Iris pigment epithelial cell (primary cell): ENCODE data around the gene SMIM9.

Experiments
- DNase-seq: peaks from one replicate; pipeline ENCODE4 v3.0.0-alpha.2; 2011; ENCODE audit warnings: low read depth

Gene SMIM9

DNA sequence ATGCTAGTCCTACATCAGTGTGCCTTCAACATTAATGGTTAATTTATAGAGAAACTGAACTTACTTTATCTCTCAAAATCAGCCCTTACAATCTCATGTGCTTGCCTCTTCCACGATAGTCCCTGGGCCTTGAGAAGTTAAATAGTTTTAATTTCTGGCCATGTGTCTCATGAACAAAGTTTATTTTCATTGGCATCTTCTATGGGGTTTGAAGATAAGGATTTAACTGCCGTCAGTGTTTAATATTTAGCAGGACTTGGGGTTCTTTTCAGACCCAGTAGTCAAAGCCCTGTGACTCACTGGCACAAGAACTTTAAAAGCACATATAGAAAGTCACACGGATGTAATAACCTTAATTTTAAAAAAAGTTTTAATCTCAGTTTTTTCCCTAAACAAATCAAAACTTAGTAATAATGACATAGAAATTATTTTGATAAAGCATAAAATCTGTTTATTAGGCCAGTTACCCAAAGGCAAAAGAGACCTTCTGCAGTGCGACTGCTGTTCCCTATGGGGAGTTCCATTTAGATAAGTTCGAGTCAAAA, 19.1 kb downstream of the SMIM9 start:
- peak; percentile 78 for DNase-seq

DNA sequence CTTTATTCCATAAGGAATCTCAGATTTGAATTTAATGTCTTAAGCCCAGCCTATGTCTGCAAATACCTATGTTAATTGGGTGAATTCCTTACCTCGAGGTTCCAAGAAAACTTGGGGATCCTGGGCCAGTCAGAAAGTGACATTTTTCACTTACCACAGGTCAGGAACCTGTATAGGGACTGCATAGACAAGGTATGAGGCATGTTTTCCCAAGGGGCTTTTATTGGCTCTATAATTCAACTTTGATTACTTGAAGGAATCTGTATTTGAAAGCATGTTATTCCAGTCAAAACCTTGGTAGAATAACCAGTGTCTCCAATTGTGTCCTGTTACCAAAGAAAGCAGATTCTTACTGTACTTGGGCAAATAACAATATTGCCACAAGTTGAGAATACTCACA, 20.7 kb downstream of the SMIM9 start:
- no peak for DNase-seq

DNA sequence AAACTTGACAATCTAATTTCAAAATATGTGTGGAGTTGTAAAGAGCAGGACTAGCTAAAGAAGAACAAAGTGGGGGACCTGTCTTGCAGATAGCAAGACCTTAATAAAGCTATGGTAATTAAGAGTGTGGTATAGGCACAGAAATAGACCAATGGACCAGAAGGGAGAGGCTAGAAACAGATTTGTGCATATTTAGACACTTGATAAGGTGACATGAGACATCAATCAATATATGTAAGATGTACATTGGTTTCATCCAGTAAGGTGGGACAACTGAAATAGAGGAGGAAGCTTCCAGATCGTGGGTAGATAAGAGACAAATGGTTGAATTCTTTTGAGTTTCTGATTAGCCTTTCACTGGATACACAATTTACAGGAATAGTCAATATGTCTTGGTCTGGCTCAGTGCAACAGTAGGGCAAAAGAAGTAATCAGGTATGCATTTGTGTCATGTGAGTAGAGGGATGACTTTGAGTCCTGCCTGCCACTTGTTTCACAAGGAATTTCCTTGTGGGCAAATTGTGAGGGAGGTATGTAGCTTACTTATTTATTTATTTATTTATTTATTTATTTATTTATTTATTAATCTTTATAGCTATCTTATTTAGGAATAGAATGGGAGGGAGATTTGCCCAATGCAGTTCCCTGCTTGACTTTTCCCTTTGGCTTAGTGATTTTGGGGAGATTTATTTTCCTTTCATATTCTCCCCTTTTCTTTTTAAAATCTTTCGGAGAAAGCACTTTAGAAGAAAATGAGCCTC, 21.9 kb downstream of the SMIM9 start:
- DNase-seq = no peak

DNA sequence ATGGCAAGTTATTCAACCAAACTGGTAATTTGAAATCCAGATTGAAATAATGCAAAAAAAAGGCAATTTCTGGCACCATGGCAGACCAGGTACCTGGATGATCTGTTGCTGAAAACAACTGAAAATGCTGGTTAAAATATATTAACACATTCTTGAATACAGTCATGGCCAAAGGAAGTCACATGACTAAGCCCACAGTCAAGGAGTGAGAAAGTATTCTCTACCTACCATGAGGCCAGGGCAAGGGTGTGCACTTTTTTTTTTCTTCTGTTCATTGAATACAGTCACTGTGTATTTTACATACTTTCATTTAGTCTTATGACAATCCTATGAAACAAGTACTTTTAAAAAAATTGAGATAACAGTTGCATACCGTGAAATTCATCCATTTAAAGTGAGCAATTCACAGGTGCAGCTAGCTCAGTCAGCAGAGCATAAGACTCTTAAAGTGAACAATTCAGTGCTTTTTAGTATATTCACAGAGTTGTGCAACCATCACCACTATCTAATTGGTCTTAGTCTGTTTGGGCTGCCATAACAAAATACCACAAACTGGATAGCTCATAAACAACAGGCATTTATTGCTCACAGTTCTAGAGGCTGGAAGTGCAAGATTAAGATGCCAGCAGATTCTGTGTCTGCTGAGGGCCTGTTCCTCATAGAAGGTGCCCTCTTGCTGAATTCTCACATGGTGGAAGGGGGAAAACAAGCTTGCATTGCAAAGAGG, 24.4 kb downstream of the SMIM9 start:
- peak; percentile 45 for DNase-seq

DNA sequence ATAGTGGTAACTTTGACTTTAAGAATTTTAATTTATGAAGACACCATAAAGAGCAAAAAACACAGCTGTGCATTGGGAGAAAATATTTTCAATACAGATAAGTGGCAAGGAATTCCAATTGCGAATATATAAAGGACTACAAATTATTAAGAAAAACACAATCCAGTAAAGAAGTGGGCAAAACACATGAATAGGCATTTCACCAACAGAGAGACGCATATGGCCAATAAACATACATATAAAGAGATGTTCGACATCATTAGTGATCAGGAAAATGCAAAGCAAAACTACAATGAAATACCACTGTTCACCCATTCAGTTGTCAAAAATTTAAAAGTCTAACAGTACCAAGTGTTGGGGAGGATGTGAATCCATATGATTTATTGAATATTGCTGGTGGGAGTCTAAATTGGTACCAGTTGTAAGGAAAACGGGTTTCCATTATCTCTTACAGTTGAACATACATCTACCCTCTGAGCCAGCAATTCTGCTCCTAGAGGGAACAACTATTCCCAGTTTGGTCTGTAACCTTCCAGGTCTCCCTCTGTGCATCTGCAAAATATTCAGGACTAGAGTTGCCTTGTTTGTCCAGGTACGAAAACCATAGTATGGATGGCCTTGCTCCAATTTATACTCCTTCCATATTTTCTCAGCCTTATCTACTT, 27.5 kb downstream of the SMIM9 start:
- DNase-seq = no peak

DNA sequence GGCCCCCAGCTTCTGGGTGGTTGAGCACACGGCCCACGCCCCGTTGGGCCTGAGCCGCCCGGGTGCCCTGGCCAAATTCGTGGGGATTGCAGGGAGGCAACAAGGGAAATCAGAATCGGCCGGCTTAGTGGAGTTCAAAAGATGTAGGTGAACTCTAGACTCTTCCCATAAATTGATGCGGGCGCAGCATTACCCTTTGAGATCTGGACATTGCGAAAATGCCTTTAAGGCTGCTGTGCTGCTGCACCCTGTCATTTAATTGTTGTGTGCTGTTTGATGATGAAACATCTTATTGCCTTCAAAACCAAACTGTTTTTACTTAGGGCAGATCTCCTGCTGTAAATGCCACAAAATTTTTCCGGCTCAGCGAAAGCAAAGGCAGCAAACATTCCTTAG, 28.8 kb downstream of the SMIM9 start:
- peak; percentile 48 for DNase-seq

DNA sequence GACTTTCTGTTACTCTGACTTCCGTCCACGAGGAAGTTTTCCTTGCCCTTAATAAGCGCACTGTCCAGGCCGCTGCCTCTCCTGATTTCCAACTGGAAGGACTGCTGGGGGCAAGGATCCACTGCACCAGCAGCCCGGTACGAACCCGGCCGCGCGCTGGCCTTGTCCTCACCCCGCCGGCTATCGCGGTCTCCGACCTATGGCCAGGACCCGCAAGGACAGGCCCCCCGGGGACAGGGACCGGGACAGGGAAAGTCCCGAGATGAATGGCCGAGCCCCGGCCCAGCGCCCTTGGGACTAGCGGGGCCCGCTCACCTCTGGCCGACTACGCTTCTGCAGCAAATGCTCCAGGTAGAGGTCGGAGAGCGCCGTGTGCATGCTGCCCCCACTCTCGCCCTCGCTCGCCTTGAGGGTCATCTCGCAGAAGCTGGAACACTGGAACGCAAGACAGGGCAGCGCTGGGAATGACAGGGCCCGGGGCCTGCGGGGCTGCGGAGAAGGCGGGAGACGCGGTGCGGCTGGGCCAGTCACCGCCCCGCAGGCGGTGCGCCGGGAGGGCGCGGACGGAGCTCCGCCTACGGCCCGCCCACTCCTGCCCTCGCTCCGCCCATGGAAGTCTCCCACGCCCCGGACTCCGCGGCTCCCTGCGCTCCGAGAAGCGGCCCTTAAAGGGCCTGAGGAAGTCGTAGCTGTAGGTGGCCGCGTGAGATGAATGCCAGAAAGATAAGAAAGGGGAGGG, 29.3 kb downstream of the SMIM9 start, which contains the start of gene MPP1:
Gene MPP1, minus strand, starts transcription at position 529 of the 739 bp plus-strand sequence. Its CDS starts 112 bp downstream, at position 417.
- peak; percentile 80 for DNase-seq

DNA sequence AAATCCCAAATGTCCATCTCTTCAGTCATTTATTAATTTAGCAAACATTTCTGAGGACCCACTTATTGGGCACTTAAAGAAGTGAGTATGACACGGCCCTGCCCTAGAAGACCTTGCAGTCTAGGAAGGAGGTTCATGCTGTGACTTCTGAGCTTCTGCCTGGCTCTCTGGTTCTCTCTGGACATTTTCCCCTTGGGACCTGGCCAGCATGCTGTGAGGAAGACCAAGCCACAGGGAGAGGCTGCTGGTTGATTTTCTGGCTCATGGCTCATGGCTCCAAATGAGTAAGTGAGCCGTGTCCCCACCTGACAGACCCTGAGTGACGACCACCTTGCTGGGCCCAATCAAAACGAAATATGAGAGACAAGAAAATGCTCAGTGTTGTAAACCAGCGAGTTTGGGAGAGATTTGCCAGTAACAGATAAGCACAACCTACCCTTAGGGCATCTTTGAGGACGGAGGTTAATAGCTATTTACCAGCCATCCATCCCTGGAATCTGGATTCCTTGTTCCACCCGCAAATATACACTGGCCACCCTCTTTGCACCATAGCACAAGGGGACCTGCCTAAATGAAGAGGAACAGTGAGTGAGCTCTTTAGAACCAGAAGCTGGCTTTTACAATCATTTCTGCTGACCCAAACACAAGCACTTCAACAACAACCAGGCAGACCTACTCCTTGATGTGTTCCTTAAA, 30.1 kb downstream of the SMIM9 start:
- DNase-seq = no peak

DNA sequence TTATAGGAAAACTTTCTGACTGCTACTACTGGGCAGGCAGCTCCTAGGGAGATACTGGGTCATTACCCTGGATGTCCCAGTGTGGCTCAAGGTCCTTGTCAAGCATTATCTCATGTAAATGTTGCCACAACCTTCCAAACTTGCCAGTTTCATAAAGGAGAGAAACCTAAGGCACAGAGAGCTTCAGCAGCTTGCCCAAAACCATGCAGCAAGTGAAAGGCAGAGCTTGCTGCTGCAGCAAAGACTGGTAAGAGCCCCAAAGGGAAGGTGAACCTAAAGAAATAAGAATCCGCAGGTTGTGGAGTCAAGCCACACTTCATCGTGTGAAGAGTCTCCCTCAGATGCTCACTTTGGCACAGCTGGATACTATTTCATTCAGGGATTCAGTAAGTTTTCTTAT, 31.5 kb downstream of the SMIM9 start:
- DNase-seq = no peak

DNA sequence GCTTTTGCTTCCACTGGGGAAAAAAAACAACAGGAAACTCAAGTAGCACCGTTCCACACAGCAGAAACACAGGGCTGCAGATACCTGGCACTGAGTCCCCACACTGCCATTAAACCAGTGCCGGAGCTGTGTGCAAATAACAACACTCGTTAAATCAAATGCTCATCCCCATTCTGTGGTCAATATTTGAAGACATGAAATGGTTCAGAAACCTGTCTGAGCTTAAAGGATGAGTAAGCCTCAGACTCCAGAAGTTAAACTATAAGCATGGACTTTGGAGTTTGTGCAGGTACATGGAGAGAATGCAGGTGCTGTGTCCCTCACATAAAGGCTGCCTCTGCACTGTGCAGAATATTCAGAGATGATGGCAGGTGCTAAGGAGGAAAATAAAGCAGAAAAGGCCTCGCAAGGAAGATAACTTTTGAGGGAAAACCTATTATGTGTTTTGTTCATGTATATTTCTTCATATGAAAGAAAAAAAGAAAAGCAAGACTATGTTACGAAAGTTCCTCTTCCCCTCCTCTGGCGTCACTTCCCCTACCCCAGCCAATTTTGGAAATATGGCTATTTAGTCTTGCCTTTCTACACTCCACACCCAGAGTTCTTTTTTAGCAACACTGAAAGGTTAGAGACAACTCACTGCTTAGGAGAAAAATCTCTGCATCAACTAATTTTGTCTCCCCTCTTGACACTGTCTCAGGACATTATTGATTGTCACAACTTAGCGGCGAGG, 33.8 kb downstream of the SMIM9 start:
- no peak for DNase-seq

DNA sequence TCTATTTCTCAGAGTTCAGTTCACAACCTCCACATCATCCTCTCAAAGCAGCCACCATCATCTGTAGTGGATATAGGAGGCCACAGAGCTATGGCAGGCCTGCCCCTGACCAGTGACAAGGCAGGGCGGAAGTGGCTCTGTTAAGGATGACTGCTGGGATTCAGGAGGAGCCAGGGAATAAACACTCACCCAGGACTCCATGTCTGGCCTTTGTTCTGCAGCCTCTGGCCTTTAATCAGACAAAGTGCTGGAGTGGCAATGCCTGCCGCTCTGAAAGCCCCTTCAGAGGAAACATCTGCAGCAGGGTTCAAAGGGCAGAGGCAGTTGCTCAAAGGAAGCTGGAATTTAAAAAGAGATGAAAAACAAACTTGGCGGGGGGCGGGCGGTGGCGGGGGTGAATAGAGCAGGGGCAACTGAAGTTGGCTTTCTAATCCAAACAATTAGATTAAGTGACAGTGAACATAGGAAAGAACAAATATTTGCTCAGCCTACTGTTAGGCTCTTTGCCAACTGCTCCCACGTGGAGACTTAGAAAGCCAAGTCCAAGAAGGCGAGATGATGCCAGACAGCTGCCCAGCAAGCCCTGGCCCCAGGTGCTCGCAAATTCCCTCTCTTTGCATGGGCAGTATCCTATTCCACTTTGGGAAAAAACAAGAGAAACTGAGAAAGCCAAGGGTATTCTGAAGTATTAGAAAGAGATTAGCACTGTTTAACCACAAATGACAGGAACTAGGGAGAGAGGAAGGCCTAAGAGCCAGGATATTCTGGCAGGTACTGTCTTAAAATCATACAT, 34.7 kb downstream of the SMIM9 start:
- peak; percentile 31 for DNase-seq

DNA sequence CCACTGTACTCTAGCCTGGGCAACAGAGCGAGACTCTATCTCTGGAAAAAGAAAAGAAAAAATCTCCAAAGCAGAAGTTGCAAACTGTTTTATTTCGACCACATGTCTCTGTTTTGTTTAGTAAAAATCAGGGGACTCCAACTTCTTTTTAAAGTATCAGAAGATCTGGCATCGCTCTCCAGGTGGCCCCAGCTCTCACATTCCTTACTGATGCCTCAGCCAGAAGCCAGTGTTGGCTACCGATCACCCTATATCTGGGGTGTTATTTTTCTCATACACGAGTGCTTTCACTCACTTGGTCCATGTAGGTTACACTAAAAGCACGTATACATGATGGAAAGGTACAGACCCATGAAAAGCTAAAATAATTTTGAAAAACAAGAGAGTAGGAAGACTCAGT, 37.5 kb downstream of the SMIM9 start:
- DNase-seq = peak; percentile 34

DNA sequence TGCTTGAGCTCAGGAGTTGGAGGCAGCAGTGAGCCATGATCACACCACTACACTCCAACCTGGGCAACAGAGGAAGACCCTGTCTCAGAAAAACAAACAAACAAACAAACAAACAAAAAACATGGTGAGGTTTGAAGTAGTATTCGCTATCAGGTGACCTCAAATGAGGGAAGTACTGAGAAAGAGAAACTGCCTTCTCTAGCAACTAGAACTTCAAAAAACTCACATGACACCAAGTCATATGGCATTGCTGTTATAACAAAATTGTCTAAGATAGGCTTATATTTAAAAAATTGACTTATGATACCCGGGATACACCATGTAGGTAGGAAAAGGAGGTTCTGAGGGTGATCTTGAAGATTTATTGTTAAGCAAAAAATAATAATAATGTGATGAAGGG, 39.4 kb downstream of the SMIM9 start:
- DNase-seq = no peak

DNA sequence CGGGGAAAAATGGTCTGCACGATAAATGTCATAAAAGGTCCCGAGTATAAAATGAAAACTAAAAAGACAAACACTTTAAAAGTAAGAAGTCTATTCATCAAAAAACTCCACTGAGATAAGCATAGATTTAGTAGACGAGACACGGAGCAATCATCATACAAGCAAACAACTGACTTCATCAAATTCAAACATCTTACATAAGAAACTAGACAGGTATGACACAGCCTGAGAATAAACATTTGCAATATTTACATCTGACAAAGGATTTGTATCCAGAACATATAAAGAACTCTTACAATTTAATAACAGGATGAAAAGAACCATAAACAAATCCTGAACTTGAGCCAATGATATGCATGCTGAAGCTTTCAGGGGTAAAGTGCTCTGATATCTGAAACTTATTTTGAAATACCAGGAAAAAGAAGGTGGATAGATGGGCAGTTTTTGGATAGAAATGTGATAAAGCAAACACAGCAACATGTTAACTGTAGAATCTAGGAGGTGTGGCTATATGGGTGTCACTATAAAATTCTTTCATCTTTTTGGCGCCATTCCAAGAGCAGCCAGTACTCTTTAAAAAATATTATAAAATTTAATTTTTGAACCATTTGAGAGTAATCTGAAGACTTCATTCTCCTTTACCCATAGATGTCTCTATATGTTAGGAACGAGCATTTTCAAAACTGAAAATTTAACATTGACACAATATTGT, 41.2 kb downstream of the SMIM9 start:
- no peak for DNase-seq

DNA sequence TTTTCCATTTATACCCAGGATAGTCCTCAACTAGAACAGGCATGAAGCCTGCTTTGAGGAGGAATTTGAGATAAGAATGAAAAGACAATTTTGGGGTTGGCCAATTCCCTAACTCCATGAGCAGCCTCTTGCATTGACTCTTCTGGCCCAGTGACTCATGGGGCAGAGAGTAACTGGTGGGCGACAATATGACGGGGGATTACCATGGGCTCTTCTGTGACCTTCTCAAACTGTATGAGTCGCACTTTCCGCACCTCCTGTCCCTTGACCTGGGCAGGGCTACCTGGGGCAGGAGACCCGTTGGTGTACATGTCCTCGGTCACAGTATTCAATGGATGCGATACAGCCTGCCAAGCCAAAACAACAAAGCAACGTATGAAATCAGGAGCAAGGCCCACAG, 42.5 kb downstream of the SMIM9 start:
- no peak for DNase-seq

DNA sequence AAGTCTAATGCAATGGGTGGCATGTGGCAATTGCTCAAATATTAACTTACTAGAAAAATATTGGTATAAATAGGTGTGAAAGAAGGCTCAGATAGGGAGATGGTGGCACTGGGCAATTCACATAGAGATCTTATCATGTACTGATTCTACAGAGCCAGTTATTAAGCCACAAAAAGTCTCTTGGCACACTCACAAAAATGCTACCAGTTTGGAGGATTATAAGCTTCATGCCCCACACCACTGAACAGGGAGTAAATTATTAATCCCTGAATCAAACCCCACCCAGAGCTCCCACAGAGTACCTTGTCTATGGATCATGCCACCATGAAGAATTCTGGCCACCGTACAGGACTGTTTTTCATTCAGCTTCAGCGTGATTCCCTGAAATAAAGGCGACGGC, 43.0 kb downstream of the SMIM9 start:
- DNase-seq = no peak

DNA sequence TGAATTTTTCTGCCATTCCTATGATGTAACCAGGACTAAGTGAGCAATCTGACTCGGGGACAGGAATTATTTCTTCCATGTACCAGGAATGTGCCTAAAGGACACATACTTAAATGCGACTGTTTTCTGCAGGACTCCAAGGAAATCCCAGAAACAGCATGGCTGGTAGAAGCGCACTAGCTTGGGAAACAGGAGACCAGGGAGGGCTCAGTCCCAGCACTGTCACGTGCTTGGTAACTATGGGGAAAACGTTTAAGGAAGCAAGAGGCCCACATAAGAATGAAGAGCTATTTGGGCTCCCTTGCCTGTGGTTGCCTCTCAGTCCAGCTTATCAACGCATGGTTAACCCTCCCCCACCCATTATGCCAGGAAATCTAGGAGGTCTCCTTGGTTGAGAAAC, 48.7 kb downstream of the SMIM9 start:
- no peak for DNase-seq

DNA sequence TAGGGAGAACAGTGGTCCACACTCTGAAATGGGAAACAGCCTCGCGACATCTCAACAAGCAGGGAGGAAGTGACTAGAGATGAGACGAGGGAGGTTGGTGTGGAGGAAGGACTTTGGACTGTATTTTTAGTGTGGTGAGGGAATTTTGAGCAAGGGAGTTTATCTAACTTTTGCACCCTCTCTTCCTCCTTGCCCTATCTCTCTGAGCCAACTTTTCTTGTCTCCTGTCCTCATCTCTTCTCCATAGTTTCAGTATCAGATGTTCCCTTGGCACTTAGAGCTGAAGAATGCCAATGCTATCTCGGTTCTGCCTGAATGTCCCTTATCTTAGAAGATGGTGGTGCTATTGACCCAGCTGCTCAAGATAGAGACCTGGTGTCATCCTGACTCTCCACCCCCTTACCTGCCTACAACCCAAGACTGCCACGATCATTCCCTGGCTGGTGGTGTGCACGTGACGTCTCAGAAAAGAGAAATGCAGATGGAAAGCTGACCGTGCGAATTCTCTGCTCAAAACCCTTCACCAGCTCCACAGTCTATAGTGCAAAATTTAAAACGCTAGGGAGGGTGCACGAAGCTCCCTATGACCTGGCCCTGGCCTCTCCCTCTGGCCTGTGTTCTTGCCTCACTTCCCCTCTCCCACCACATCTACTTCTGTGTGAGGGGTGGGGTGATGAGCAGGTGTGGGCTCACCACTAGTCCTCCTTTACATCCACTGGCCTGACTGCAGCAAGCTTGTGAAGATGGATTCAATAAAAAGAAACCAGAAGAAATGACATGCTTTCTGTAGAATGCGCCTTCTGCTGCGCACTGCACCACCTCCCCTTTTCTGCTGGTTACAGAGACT, 50.1 kb downstream of the SMIM9 start:
- DNase-seq = no peak
